IMR-90 (cell line): ENCODE measurements around the gene CARMIL1. TPM values are rescaled to one million over a fixed set of nuclear protein-coding genes. Genes with fewer than 3 reads are reported as not detected.

Experiments used
- ATAC-seq: fragments of 200-7000 bp; cut with Tn5 transposase; 2 replicates; pipeline ENCODE4 v1.9.1; 2020; ENCODE audit warnings: low read depth, mild to moderate bottlenecking, moderate library complexity
- BruUV-seq: library from RNA; stranded (reverse); fragments of 400-500 nt; replicated peaks from 2 replicates; lab custom pipeline; 2021; lab: Mats Ljungman, UMichigan
- CTCF ChIA-PET: fragments of 300-600 bp; formaldehyde crosslinking; extraction: SDS; loops from one replicate; lab custom pipeline; 2021; ENCODE audit warnings: antibody characterized with exemption; lab: Yijun Ruan, JAX
- POLR2A ChIA-PET: fragments of 300-600 bp; sonication (Branson Sonifier 250); formaldehyde crosslinking; loops from one replicate; lab custom pipeline; 2022; ENCODE audit warnings: antibody characterized with exemption; ENCODE audit not compliant: unreplicated experiment; lab: Charles Lee
- DNase-seq: peaks from one replicate; pipeline ENCODE4 v3.0.0; 2013
- H2AFZ ChIP-seq: replicated peaks from 2 replicates; pipeline ENCODE3; 2013; ENCODE audit warnings: low read length, mild to moderate bottlenecking; ENCODE audit not compliant: poor library complexity
- H2AK5ac ChIP-seq: 2 replicates; pipeline ENCODE4 v1.6.1; 2013; ENCODE audit warnings: low read depth, low read length, inconsistent platforms
- H2AK9ac ChIP-seq: replicated peaks from 2 replicates; pipeline ENCODE3; 2013; ENCODE audit warnings: mild to moderate bottlenecking, low read depth, low read length, moderate library complexity; ENCODE audit not compliant: poor library complexity
- H2BK120ac ChIP-seq: 2 replicates; pipeline ENCODE4 v1.6.1; 2013; ENCODE audit warnings: low read depth, low read length, inconsistent platforms
- H2BK15ac ChIP-seq: 3 replicates; pipeline ENCODE4 v1.6.1; 2013; ENCODE audit warnings: low read depth, low read length, inconsistent platforms
- H2BK20ac ChIP-seq: 2 replicates; pipeline ENCODE4 v1.6.1; 2013; ENCODE audit warnings: low read depth, mild to moderate bottlenecking, inconsistent platforms, low read length, moderate library complexity
- H2BK5ac ChIP-seq: 2 replicates; pipeline ENCODE4 v1.6.1; 2013; ENCODE audit warnings: mild to moderate bottlenecking, low read depth, low read length, inconsistent platforms; ENCODE audit not compliant: poor library complexity, severe bottlenecking
- H3K14ac ChIP-seq: replicated peaks from 2 replicates; pipeline ENCODE4 v1.6.1; 2013; ENCODE audit warnings: low read depth, low read length, inconsistent platforms
- H3K18ac ChIP-seq: 2 replicates; pipeline ENCODE4 v1.6.1; 2013; ENCODE audit warnings: low read depth, low read length, control low read depth
- H3K23ac ChIP-seq: 2 replicates; pipeline ENCODE4 v1.6.1; 2013; ENCODE audit warnings: low read depth, low read length, inconsistent platforms
- H3K27ac ChIP-seq: 2 replicates; pipeline ENCODE4 v1.5.1; 2013; ENCODE audit warnings: mild to moderate bottlenecking, control low read depth, low read length; ENCODE audit not compliant: insufficient read depth
- H3K27me3 ChIP-seq: 2 replicates; pipeline ENCODE4 v1.6.1; 2013; ENCODE audit warnings: low read length; ENCODE audit not compliant: control insufficient read depth, insufficient read depth
- H3K36me3 ChIP-seq: 2 replicates; pipeline ENCODE4 v1.6.1; 2013; ENCODE audit warnings: low read length, mixed read lengths; ENCODE audit not compliant: control insufficient read depth, insufficient read depth
- H3K4ac ChIP-seq: 2 replicates; pipeline ENCODE4 v1.6.1; 2013; ENCODE audit warnings: low read depth, low read length, inconsistent platforms
- H3K4me1 ChIP-seq: 2 replicates; pipeline ENCODE4 v1.6.1; 2013; ENCODE audit warnings: low read length, mixed read lengths; ENCODE audit not compliant: control insufficient read depth, insufficient read depth
- H3K4me2 ChIP-seq: 2 replicates; pipeline ENCODE4 v1.6.1; 2013; ENCODE audit warnings: low read depth, mild to moderate bottlenecking, control low read depth, low read length, moderate library complexity
- H3K4me3 ChIP-seq: 2 replicates; pipeline ENCODE4 v1.5.1; 2013; ENCODE audit warnings: low read depth, mild to moderate bottlenecking, control low read depth, low read length, moderate library complexity; ENCODE audit not compliant: insufficient read depth
- H3K56ac ChIP-seq: 2 replicates; pipeline ENCODE4 v1.6.1; 2013; ENCODE audit warnings: low read length, inconsistent platforms; ENCODE audit not compliant: insufficient read depth; ENCODE audit errors: extremely low read depth
- H3K79me1 ChIP-seq, 2 experiments: 2 replicates each; pipeline ENCODE4 v1.6.1; 2013; ENCODE audit warnings: low read length in 2 of 2, inconsistent platforms in 1 of 2, low read depth in 1 of 2
- H3K9ac ChIP-seq: 2 replicates; pipeline ENCODE4 v1.6.1; 2013; ENCODE audit warnings: low read depth, low read length, control low read depth
- H3K9me1 ChIP-seq: 2 replicates; pipeline ENCODE4 v1.6.1; 2013; ENCODE audit warnings: low read length, inconsistent platforms; ENCODE audit not compliant: insufficient read depth
- H3K9me3 ChIP-seq: 2 replicates; pipeline ENCODE4 v1.6.1; 2013; ENCODE audit warnings: low read length; ENCODE audit not compliant: control insufficient read depth, insufficient read depth
- H4K20me1 ChIP-seq: 2 replicates; pipeline ENCODE4 v1.6.1; 2013; ENCODE audit warnings: low read length, inconsistent platforms; ENCODE audit not compliant: insufficient read depth
- H4K5ac ChIP-seq: 2 replicates; pipeline ENCODE4 v1.6.1; 2013; ENCODE audit warnings: mild to moderate bottlenecking, low read depth, low read length, control low read depth
- H4K8ac ChIP-seq, 2 experiments: 2 replicates each; pipeline ENCODE4 v1.6.1; 2013; ENCODE audit warnings: low read depth in 2 of 2, low read length in 2 of 2, control low read depth in 1 of 2, inconsistent platforms in 1 of 2
- H4K91ac ChIP-seq: 2 replicates; pipeline ENCODE4 v1.6.1; 2013; ENCODE audit warnings: low read depth, low read length, inconsistent platforms; ENCODE audit not compliant: insufficient read depth
- ELK1 ChIP-seq: fragments of 150-350 bp; IDR thresholded peaks from 2 replicates; pipeline ENCODE4 v1.6.1; 2016; ENCODE audit warnings: low read depth, mild to moderate bottlenecking, low read length, moderate library complexity, borderline replicate concordance
- RFX5 ChIP-seq: IDR thresholded peaks from 2 replicates; pipeline ENCODE4 v1.8.0; 2012; ENCODE audit warnings: low read depth, mild to moderate bottlenecking, low read length, moderate library complexity
- WGBS, 2 experiments: methylation state at CpG; one replicate each; pipeline versions ENCODE4 v1.1.5 to v1.1.7; 2013; ENCODE audit warnings: missing lambda C conversion rate in 2 of 2; ENCODE audit not compliant: insufficient read length in 1 of 2; ENCODE audit errors: extremely low coverage in 2 of 2; 5-methylcytosine and 5-hydroxymethylcytosine counted together
- dilution Hi-C: fragments of 300-500 bp; cut with HindIII; formaldehyde crosslinking; loops from one replicate; pipeline ENCODE4 v1.14.3; 2018; ENCODE audit warnings: low sequenced_read_pairs; ENCODE audit not compliant: unreplicated experiment
- in situ Hi-C: fragments of 300-500 bp; cut with MboI; formaldehyde crosslinking; loops from 3 replicates; pipeline ENCODE4 v1.14.3; 2019; ENCODE audit warnings: low sequenced_read_pairs, inconsistent platforms, mixed read lengths
- intact Hi-C: fragments of 100-400 bp; cut with micrococcal nuclease; formaldehyde crosslinking; loops from 2 replicates; pipeline ENCODE4 v1.10.0; 2022
- polyA plus RNA-seq, 3 experiments: library from polyadenylated mRNA; depleted of rRNA; stranded (reverse); fragments of >200 nt; gene quantifications; 2 replicates each; pipeline ENCODE4 v1.2.3, GENCODE V29; 2012; ENCODE audit warnings: low replicate concordance in 1 of 3
- total RNA-seq: library from RNA; depleted of rRNA; stranded (reverse); fragments of >200 nt; gene quantifications from 2 replicates; pipeline ENCODE4 v1.2.3, GENCODE V29; 2012
- TF ChIP-seq, protein P1 (sequence below): fragments of 150-350 bp; IDR thresholded peaks from 2 replicates; pipeline ENCODE4 v1.6.1; 2017; ENCODE audit warnings: mild to moderate bottlenecking, antibody characterized with exemption, low read length, low read depth

Gene CARMIL1
- total and polyA plus RNA-seq, 2 of the 4 experiments (the other 2 are of a cell fraction): 1.3 to 2.9 TPM

DNA sequence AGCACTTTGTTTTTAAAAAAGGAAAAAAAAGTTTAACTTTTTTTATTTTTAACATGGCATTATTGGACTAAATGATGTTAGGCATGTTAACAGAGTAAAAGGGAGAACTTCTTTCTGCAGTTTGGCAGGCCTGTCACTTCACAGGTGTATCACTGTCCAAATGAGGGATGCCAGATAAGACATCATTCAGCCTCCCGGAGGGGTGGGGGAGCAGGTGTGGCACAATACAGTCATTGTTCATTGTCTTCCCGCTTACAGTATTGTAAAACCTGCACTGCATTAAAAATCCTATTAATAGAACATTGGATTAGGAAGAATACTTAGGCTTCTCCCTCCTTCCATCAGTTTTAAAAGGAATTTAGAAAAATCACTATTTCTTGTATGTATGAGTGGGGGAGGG lies 80.7 kb downstream of the CARMIL1 start:
- no peak overlapping the region for H3K18ac ChIP-seq
- H3K9me3 ChIP-seq: no peaks in the 10 kb centered on the region
- H2AFZ ChIP-seq: no peak overlapping the region
- in situ Hi-C loops (no loop called here), dilution Hi-C loops (no loop called here), intact Hi-C loops (loop anchor here (2.0 kb wide), 2 partner anchors 47 to 81 kb away; partner anchors contain the start of gene CARMIL1)
- H3K4me2 ChIP-seq: peak overlapping the region; percentile 16; the same call in 1 of the 2 replicates
- peak overlapping the region; percentile 84 for H2AK5ac ChIP-seq
- H3K9me1 ChIP-seq: peaks cover 8% of the 10 kb centered on the region
- peak overlapping the region; percentile 37; the same call in 1 of the 2 replicates for H3K27ac ChIP-seq
- peak overlapping the region; percentile 67 for H2BK20ac ChIP-seq
- no peaks in the 10 kb centered on the region for H3K36me3 ChIP-seq
- no peak overlapping the region; the same call in 1 of the 2 replicates for H4K5ac ChIP-seq
- H4K8ac ChIP-seq: peak overlapping the region in 1 of 2 experiments; percentile 43; a peak in 1 of 4 replicates
- no peak overlapping the region; the same call in 1 of the 2 replicates for H3K56ac ChIP-seq
- no TSS peak for BruUV-seq
- H3K79me1 ChIP-seq: peaks cover 0 to 5% of the 10 kb centered on the region in 2 experiments; a peak in 1 of 4 replicates
- H3K9ac ChIP-seq: no peak overlapping the region
- H3K4me1 ChIP-seq: peaks cover 4% of the 10 kb centered on the region; the same call in 1 of the 2 replicates
- H2BK5ac ChIP-seq: no peak overlapping the region
- TF ChIP-seq, protein P1, sequence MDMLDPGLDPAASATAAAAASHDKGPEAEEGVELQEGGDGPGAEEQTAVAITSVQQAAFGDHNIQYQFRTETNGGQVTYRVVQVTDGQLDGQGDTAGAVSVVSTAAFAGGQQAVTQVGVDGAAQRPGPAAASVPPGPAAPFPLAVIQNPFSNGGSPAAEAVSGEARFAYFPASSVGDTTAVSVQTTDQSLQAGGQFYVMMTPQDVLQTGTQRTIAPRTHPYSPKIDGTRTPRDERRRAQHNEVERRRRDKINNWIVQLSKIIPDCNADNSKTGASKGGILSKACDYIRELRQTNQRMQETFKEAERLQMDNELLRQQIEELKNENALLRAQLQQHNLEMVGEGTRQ: no peak
- no peak for TF ChIP-seq ELK1
- TF ChIP-seq RFX5: no peak
- H2AK9ac ChIP-seq: no peak overlapping the region
- H3K4me3 ChIP-seq: no peak overlapping the region
- H2BK120ac ChIP-seq: peak overlapping the region; percentile 78
- H4K91ac ChIP-seq: peak overlapping the region; percentile 36; the same call in 1 of the 2 replicates
- H4K20me1 ChIP-seq: no peaks in the 10 kb centered on the region
- ChIA-PET CTCF (interaction anchor here (1.8 kb wide), 1 partner anchor 130 kb away, joined by 4 read pairs; no protein-coding TSS in a partner anchor), POLR2A (no interaction called here)
- H3K27me3 ChIP-seq: no peaks in the 10 kb centered on the region
- WGBS, 2 experiments: no CpG with 5 or more reads among the region's 2 CpGs
- no peak for DNase-seq
- H2BK15ac ChIP-seq: no peak overlapping the region
- ATAC-seq: no peak
- H3K4ac ChIP-seq: peak overlapping the region; percentile 77
- peak overlapping the region; percentile 79 for H3K14ac ChIP-seq
- no peak overlapping the region for H3K23ac ChIP-seq
